GM12864 (cell line): ENCODE data around the gene ARMC9.

Experiments
- DNase-seq: peaks from one replicate; pipeline ENCODE4 v3.0.0-alpha.2; 2011; ENCODE audit warnings: low read depth
- H3K4me3 ChIP-seq: 2 replicates; pipeline ENCODE4 v1.5.1; 2011; ENCODE audit warnings: mild to moderate bottlenecking, low read depth, low read length, control low read depth
- CTCF ChIP-seq: IDR thresholded peaks from 2 replicates; pipeline ENCODE4 v1.5.1; 2011; ENCODE audit warnings: low read depth, mild to moderate bottlenecking, moderate library complexity, low read length, control low read depth, inconsistent platforms; ENCODE audit errors: missing control alignments

Gene ARMC9

GRCh38 chr2:231332872-231333500 is 134.6 kb downstream of the ARMC9 start:
- no peak for DNase-seq
- no peak overlapping the region for H3K4me3 ChIP-seq
- no peak for TF ChIP-seq CTCF

- H3K4me3 ChIP-seq: no peak overlapping the region
- no peak for DNase-seq
- TF ChIP-seq CTCF: no peak
Measured at GRCh38 chr2:231334179-231334930, 135.9 kb downstream of the ARMC9 start.

DNA sequence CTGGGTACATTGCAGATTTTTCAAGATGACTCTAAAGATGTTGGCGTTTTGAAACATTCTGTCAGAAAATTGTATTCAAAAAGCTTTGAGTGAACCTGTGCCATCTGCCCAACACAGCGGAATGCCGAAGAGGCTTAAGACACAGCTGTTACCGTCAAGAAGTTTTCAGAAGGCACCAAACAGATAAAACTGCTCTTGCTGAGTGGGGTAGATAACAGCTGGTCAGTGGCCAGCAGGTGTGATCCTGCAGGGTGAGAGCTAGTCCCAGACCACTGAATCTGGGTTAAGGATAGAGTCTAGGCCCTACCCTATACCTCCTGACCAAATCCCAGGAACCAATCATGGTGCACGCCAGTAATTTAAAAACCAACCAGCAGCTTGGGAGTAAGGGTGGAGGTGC is 136.6 kb downstream of the ARMC9 start:
- TF ChIP-seq CTCF: no peak
- H3K4me3 ChIP-seq: no peak overlapping the region
- no peak for DNase-seq

GRCh38 chr2:231335591-231335990 is 137.2 kb downstream of the ARMC9 start:
- H3K4me3 ChIP-seq: no peak overlapping the region
- no peak for TF ChIP-seq CTCF
- DNase-seq: no peak

DNA sequence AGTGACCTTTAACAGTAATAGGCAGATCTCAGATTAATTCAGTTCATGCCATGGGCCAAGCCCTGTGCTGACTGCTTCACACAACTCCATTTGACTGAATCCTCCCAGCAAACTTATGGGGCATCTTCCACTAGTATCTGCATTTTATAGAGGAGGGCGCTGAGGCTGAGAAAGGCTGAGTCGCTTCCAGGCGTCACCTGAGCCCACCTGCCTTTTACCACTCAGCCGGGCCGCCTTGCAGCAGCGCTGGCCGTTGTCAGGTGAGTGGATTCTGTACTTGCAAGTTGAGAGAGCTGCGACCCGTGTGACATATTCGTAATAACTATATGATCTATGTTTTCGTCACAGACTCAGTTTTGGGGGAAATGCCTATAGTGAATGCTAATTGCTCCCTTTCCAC is 137.8 kb downstream of the ARMC9 start:
- no peak for TF ChIP-seq CTCF
- no peak for DNase-seq
- H3K4me3 ChIP-seq: no peak overlapping the region

DNA sequence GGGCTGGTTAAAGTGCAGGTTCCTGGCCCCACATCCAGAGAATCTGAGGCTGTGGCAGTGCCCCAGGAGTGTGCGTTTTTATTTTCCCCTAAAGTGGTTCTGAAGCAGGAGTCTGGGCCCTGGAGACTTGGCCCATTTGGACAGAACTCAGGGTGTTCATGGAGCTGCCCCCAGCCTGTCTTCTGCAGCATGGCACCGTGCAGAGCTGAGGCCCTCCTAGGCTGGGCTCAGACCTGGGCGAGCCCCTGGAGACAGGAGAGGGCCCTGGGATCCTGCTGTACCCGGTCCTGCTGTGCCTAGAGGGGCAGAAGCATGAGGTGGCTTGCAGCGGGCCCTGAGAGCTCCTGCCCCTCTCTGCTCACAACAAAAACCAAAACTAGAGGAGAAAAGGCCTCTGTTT is 138.3 kb downstream of the ARMC9 start:
- no peak overlapping the region for H3K4me3 ChIP-seq
- no peak for DNase-seq
- no peak for TF ChIP-seq CTCF
